A673 (cell line): Measurements from ENCODE around the gene ACYP2. TPM values are rescaled to one million over a fixed set of nuclear protein-coding genes. Genes with fewer than 3 reads are reported as not detected.

Source experiments
- BruUV-seq: library from RNA; stranded (reverse); fragments of 400-500 nt; replicated peaks from 2 replicates; lab custom pipeline; 2021; lab: Mats Ljungman, UMichigan
- CTCF ChIA-PET: fragments of 300-600 bp; sonication (Branson Sonifier 250); formaldehyde crosslinking; loops from one replicate; lab custom pipeline; 2022; ENCODE audit warnings: antibody characterized with exemption; lab: Charles Lee
- POLR2A ChIA-PET: fragments of 300-600 bp; sonication (Branson Sonifier 250); formaldehyde crosslinking; loops from one replicate; lab custom pipeline; 2022; ENCODE audit warnings: antibody characterized with exemption; ENCODE audit not compliant: low non-redundant PET; lab: Charles Lee
- DNase-seq: peaks from one replicate; pipeline ENCODE4 v3.0.0-alpha.2; 2015; ENCODE audit warnings: low spot score
- H3K27ac ChIP-seq: fragments of 200-600 bp; sonication (generic); 2 replicates; pipeline ENCODE4 v1.5.1; 2016; ENCODE audit warnings: mixed run types, low read depth, mild to moderate bottlenecking, mixed read lengths, antibody characterized with exemption, low read length; ENCODE audit not compliant: poor library complexity, severe bottlenecking
- H3K27me3 ChIP-seq: fragments of 200-600 bp; sonication (generic); replicated peaks from 2 replicates; pipeline ENCODE4 v1.6.1; 2017; ENCODE audit warnings: mixed run types, low read depth, mild to moderate bottlenecking, mixed read lengths, antibody characterized with exemption, low read length; ENCODE audit not compliant: insufficient read depth, poor library complexity
- H3K36me3 ChIP-seq: fragments of 200-600 bp; sonication (generic); 2 replicates; pipeline ENCODE4 v1.6.1; 2016; ENCODE audit warnings: mixed run types, mild to moderate bottlenecking, mixed read lengths, antibody characterized with exemption, low read length; ENCODE audit not compliant: insufficient read depth, poor library complexity, severe bottlenecking
- H3K4me1 ChIP-seq: fragments of 200-600 bp; sonication (generic); 2 replicates; pipeline ENCODE4 v1.6.1; 2017; ENCODE audit warnings: mixed run types, mild to moderate bottlenecking, mixed read lengths, antibody characterized with exemption, low read length; ENCODE audit not compliant: insufficient read depth, poor library complexity, severe bottlenecking
- H3K4me3 ChIP-seq: fragments of 200-600 bp; sonication (generic); 2 replicates; pipeline ENCODE4 v1.5.1; 2016; ENCODE audit warnings: low read depth, mixed run types, mild to moderate bottlenecking, mixed read lengths, low read length; ENCODE audit not compliant: poor library complexity, severe bottlenecking
- H3K9me3 ChIP-seq: fragments of 200-600 bp; sonication (generic); 2 replicates; pipeline ENCODE4 v1.6.1; 2016; ENCODE audit warnings: mixed run types, low read depth, mild to moderate bottlenecking, mixed read lengths, antibody characterized with exemption, low read length; ENCODE audit not compliant: poor library complexity, severe bottlenecking
- EZH2 ChIP-seq: fragments of 200-600 bp; sonication (generic); IDR thresholded peaks from 2 replicates; pipeline ENCODE4 v1.6.1; 2017; ENCODE audit warnings: borderline replicate concordance, low read depth, mild to moderate bottlenecking, mixed read lengths, antibody characterized with exemption, low read length; ENCODE audit not compliant: poor library complexity, severe bottlenecking
- intact Hi-C: fragments of 100-400 bp; cut with micrococcal nuclease; formaldehyde crosslinking; loops from one replicate; pipeline ENCODE4 v1.10.0; 2022; ENCODE audit not compliant: unreplicated experiment
- total RNA-seq: library from RNA; stranded (reverse); gene quantifications from 2 replicates; pipeline ENCODE4 v1.2.3, GENCODE V29; 2021
- TF ChIP-seq, protein P1 (sequence below): fragments of 300-800, 200-600 bp; sonication (generic); conservative IDR thresholded peaks from 2 replicates; pipeline ENCODE4 v1.5.1; 2017; ENCODE audit warnings: low read depth, mild to moderate bottlenecking, antibody characterized with exemption, low read length, moderate library complexity, mixed read lengths

The ACYP2 gene
- total RNA-seq, 1 experiment from 2014 or later: 10.1 TPM

DNA sequence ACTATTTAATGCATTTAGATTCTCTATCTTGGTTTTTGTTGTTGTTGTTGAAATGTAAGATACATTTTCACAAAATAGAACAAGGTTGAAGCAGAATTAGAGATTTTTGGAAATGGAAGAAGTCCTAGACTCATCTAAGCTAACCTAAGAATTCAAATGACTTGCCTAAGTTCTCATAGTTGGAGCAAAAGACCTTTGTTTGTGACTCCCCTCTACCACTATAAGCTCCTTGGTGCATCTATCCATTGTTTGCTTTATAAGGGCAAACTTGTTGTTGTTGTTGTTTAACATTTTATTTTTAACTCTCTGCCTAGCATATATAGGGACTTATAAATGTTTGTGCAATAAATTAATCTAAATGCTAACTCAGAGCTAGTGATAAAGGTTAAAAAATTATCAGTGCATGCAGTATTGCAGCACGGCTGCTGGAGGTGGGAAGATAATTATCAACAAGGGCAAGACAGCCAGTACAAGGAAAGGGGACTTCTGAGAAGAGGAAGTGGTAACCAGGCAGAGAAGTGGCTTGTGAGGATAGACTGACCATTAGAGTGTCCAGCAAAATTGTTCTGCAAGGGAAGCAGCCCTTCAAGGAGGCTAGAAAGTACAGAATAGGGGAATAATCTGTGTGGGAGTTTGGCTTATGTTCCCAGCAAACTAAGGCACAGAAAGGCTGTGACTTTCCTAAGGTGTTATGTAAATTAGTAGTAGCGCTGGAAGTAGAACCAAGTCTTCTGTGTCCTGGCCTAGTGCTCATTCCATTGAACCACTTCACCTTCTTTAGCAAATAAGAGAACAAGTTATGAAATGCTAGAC, 38.1 kb upstream of the ACYP2 start:
- intact Hi-C loops: no loop called here
- POLR2A ChIA-PET: no interaction called here
- H3K9me3 ChIP-seq: no peaks in the 10 kb centered on the region
- CTCF ChIA-PET: no interaction called here
- BruUV-seq: no TSS peak
- no peak for TF ChIP-seq EZH2
- TF ChIP-seq, protein P1, sequence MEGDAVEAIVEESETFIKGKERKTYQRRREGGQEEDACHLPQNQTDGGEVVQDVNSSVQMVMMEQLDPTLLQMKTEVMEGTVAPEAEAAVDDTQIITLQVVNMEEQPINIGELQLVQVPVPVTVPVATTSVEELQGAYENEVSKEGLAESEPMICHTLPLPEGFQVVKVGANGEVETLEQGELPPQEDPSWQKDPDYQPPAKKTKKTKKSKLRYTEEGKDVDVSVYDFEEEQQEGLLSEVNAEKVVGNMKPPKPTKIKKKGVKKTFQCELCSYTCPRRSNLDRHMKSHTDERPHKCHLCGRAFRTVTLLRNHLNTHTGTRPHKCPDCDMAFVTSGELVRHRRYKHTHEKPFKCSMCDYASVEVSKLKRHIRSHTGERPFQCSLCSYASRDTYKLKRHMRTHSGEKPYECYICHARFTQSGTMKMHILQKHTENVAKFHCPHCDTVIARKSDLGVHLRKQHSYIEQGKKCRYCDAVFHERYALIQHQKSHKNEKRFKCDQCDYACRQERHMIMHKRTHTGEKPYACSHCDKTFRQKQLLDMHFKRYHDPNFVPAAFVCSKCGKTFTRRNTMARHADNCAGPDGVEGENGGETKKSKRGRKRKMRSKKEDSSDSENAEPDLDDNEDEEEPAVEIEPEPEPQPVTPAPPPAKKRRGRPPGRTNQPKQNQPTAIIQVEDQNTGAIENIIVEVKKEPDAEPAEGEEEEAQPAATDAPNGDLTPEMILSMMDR: no peak
- no peaks in the 10 kb centered on the region for H3K4me1 ChIP-seq
- no peak overlapping the region for H3K4me3 ChIP-seq
- H3K36me3 ChIP-seq: no peaks in the 10 kb centered on the region
- no peak overlapping the region for H3K27ac ChIP-seq
- DNase-seq: no peak
- no peaks in the 10 kb centered on the region for H3K27me3 ChIP-seq

DNA sequence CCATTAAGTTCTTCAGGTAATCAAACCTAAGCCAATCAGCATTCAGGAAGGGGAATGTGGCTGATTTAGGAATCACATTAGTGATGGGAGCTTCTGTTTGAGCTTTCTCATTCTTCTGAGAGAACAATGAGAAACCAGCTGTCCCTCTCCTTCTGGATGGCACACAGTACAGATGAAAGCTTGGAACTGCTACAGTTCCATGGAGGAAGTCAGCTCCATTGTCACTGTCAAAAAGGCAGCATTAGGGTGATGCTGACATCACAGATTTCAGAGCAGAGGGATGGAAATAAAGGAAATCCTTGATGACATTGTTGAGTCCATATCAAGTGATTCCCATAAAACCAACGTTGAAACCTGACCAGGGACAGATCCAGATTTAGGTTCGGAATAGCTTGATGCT, 36.1 kb upstream of the ACYP2 start:
- POLR2A ChIA-PET: interaction anchor here (0.6 kb wide), 1 partner anchor 297 kb away, joined by 4 read pairs; no protein-coding TSS in a partner anchor
- Histone ChIP-seq H3K27ac (no peak overlapping the region), H3K36me3 (no peaks in the 10 kb centered on the region), H3K4me3 (no peak overlapping the region), H3K9me3 (no peaks in the 10 kb centered on the region), H3K27me3 (no peaks in the 10 kb centered on the region), H3K4me1 (no peaks in the 10 kb centered on the region)
- TF ChIP-seq EZH2: no peak
- TF ChIP-seq, protein P1: no peak
- CTCF ChIA-PET: no interaction called here
- no peak for DNase-seq
- BruUV-seq: no TSS peak
- intact Hi-C loops: no loop called here

DNA sequence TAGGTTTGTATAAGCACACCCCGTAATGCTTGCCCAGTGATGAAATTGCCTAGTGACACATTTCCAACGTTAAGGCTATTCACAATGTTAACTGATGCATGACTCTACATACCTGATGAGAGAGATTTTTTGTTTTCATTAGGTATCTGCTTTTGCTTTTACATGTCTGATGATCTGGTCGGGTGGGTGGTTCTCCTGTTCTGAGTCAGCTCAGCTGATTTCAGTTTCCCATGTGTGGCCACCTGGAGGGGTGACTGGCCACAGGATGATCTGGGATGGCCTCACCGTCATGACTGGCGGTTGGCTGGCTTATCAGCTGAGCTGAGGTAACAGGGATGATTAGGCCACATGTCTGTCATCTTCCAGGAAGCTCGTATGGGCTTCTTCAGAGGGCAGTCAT, 33.8 kb upstream of the ACYP2 start:
- Histone ChIP-seq H3K36me3 (no peaks in the 10 kb centered on the region), H3K4me1 (no peaks in the 10 kb centered on the region), H3K27me3 (no peaks in the 10 kb centered on the region), H3K4me3 (no peak overlapping the region), H3K9me3 (no peaks in the 10 kb centered on the region), H3K27ac (no peak overlapping the region)
- intact Hi-C loops: no loop called here
- ChIA-PET CTCF (no interaction called here), POLR2A (no interaction called here)
- no peak for DNase-seq
- BruUV-seq: no TSS peak
- TF ChIP-seq, protein P1: no peak
- TF ChIP-seq EZH2: no peak
